Tongue (tissue), 2 donors: ENCODE measurements around the gene MRPL45. TPM values are rescaled to one million over a fixed set of nuclear protein-coding genes. Genes with fewer than 3 reads are reported as not detected.

Experiments
- DNase-seq: peaks from one replicate; pipeline ENCODE4 v3.0.0-alpha.2; 2015
- total RNA-seq: library from RNA; depleted of rRNA; stranded (reverse); fragments of >200 nt; gene quantifications from one replicate; pipeline ENCODE4 v1.2.3, GENCODE V29; 2014

The MRPL45 gene
- total RNA-seq, 1 donor from 2014 or later: 33.5 TPM

GRCh38 chr17:38349097-38349730 is 52.2 kb downstream of the MRPL45 start:
- peak; percentile 95 for DNase-seq

- DNase-seq: no peak
Observed at GRCh38 chr17:38350035-38350434, 53.1 kb downstream of the MRPL45 start.

- DNase-seq: peak; percentile 97
Observed at GRCh38 chr17:38351412-38352222, 54.6 kb downstream of the MRPL45 start, which contains the start of gene SOCS7. Gene SOCS7, plus strand, starts transcription at chr17:38351844. Its CDS starts 209 bp downstream, at chr17:38352053.

- peak; percentile 45 for DNase-seq
Observed at GRCh38 chr17:38352245-38353085, 55.5 kb downstream of the MRPL45 start.

GRCh38 chr17:38353086-38353604 is 56.2 kb downstream of the MRPL45 start:
- DNase-seq: no peak

GRCh38 chr17:38353668-38354067 is 56.7 kb downstream of the MRPL45 start:
- DNase-seq: no peak

GRCh38 chr17:38354466-38354865 is 57.5 kb downstream of the MRPL45 start:
- no peak for DNase-seq

GRCh38 chr17:38355251-38355650 is 58.3 kb downstream of the MRPL45 start:
- DNase-seq: no peak

- DNase-seq: peak; percentile 40
Observed at GRCh38 chr17:38357486-38358123, 60.6 kb downstream of the MRPL45 start.

- DNase-seq: no peak
Observed at GRCh38 chr17:38358586-38359513, 61.9 kb downstream of the MRPL45 start.

GRCh38 chr17:38361694-38362465 is 64.9 kb downstream of the MRPL45 start:
- DNase-seq: peak; percentile 37

GRCh38 chr17:38363016-38363415 is 66.0 kb downstream of the MRPL45 start:
- DNase-seq: no peak

- DNase-seq: no peak
Observed at GRCh38 chr17:38364741-38365140, 67.8 kb downstream of the MRPL45 start.

GRCh38 chr17:38369124-38369886 is 72.3 kb downstream of the MRPL45 start:
- DNase-seq: no peak

Other genes with a start within 250 kb of the MRPL45 start
- not detected for gene TBC1D3C, start 228.5 kb upstream of the MRPL45 start, total RNA-seq
- not detected for gene TBC1D3E, start 169.2 kb upstream of the MRPL45 start, total RNA-seq
- not detected for gene TBC1D3, start 104.6 kb upstream of the MRPL45 start, total RNA-seq
- 0.21 TPM for gene GPR179, start 46.8 kb downstream of the MRPL45 start, total RNA-seq
- 26.3 TPM for gene SOCS7, start 54.7 kb downstream of the MRPL45 start, total RNA-seq
- 67.0 TPM for gene ARHGAP23, start 131.3 kb downstream of the MRPL45 start, total RNA-seq